OCI-LY7 (cell line): ENCODE results near the gene ZDHHC4. TPM values are rescaled to one million over a fixed set of nuclear protein-coding genes. Genes with fewer than 3 reads are reported as not detected.

Source experiments
- BruUV-seq: library from RNA; stranded (reverse); fragments of 400-500 nt; replicated peaks from 2 replicates; lab custom pipeline; 2021; lab: Mats Ljungman, UMichigan
- CTCF ChIA-PET: fragments of 300-600 bp; sonication (Branson Sonifier 250); formaldehyde crosslinking; loops from one replicate; lab custom pipeline; 2022; ENCODE audit warnings: antibody characterized with exemption; ENCODE audit not compliant: unreplicated experiment; lab: Charles Lee
- POLR2A ChIA-PET: fragments of 300-600 bp; sonication (Branson Sonifier 250); formaldehyde crosslinking; loops from one replicate; lab custom pipeline; 2022; ENCODE audit warnings: antibody characterized with exemption; lab: Charles Lee
- DNase-seq: peaks from one replicate; pipeline ENCODE4 v3.0.0-alpha.2; 2015; ENCODE audit warnings: low spot score
- H2AFZ ChIP-seq: fragments of 200-600 bp; sonication (generic), shearing (Covaris generic); 2 replicates; pipeline ENCODE4 v1.6.1; 2014; ENCODE audit warnings: mild to moderate bottlenecking, antibody characterized with exemption, low read length, moderate library complexity
- H3K27ac ChIP-seq: fragments of 200-600 bp; sonication (generic); 2 replicates; pipeline ENCODE4 v1.5.1; 2014; ENCODE audit warnings: mixed run types, low read depth, mild to moderate bottlenecking, moderate library complexity, low read length, inconsistent platforms; ENCODE audit not compliant: poor library complexity, severe bottlenecking
- H3K36me3 ChIP-seq: fragments of 200-600 bp; sonication (generic); 2 replicates; pipeline ENCODE4 v1.6.1; 2014; ENCODE audit warnings: mild to moderate bottlenecking, antibody characterized with exemption, low read length, moderate library complexity, mixed read lengths; ENCODE audit not compliant: insufficient read depth
- H3K4me1 ChIP-seq: fragments of 200-600 bp; sonication (generic); 2 replicates; pipeline ENCODE4 v1.5.1; 2014; ENCODE audit warnings: mild to moderate bottlenecking, low read length; ENCODE audit not compliant: insufficient read depth, poor library complexity, severe bottlenecking
- H3K4me2 ChIP-seq: fragments of 200-600 bp; sonication (generic); 2 replicates; pipeline ENCODE4 v1.6.1; 2014; ENCODE audit warnings: mild to moderate bottlenecking, low read length
- H3K4me3 ChIP-seq: fragments of 200-600 bp; sonication (generic); 2 replicates; pipeline ENCODE4 v1.5.1; 2014; ENCODE audit warnings: mild to moderate bottlenecking, low read depth, low read length; ENCODE audit not compliant: poor library complexity, severe bottlenecking
- H3K79me2 ChIP-seq: fragments of 200-600 bp; sonication (generic); 2 replicates; pipeline ENCODE4 v1.6.1; 2016; ENCODE audit warnings: low read depth, mild to moderate bottlenecking, low read length, moderate library complexity, mixed read lengths; ENCODE audit not compliant: insufficient read depth
- H3K9me2 ChIP-seq: fragments of 200-600 bp; sonication (generic); 2 replicates; pipeline ENCODE4 v1.6.1; 2016; ENCODE audit warnings: mild to moderate bottlenecking, low read length, mixed read lengths; ENCODE audit not compliant: insufficient read depth
- H3K9me3 ChIP-seq: fragments of 200-600 bp; sonication (generic); 2 replicates; pipeline ENCODE4 v1.6.1; 2014; ENCODE audit warnings: mild to moderate bottlenecking, mixed run types, low read length, mixed read lengths
- H4K20me1 ChIP-seq: fragments of 200-600 bp; sonication (generic); 2 replicates; pipeline ENCODE4 v1.6.1; 2014; ENCODE audit warnings: mild to moderate bottlenecking, antibody characterized with exemption, low read length, moderate library complexity, mixed read lengths; ENCODE audit not compliant: insufficient read depth
- EZH2phosphoT487 ChIP-seq: fragments of 200-600 bp; sonication (generic); IDR thresholded peaks from 2 replicates; pipeline ENCODE4 v1.6.1; 2018; ENCODE audit warnings: low read depth, borderline replicate concordance, mild to moderate bottlenecking, mixed run types, antibody characterized with exemption, low read length, moderate library complexity, mixed read lengths
- intact Hi-C: fragments of 100-400 bp; cut with micrococcal nuclease; formaldehyde crosslinking; loops from one replicate; pipeline ENCODE4 v1.10.0; 2022; ENCODE audit not compliant: unreplicated experiment
- total RNA-seq, 2 experiments: library from RNA; depleted of rRNA in 1 of 2; stranded (reverse); fragments of >200 nt in 1 of 2; shearing (Covaris generic) in 1 of 2; gene quantifications; 2 replicates each; pipeline ENCODE4 v1.2.3, GENCODE V29; 2014 to 2022
- TF ChIP-seq, protein P1 (sequence below): fragments of 200-600 bp; sonication (generic); conservative IDR thresholded peaks from 2 replicates; pipeline ENCODE4 v1.5.1; 2014; ENCODE audit warnings: mild to moderate bottlenecking, antibody characterized with exemption, low read length, moderate library complexity, mixed read lengths

The ZDHHC4 gene
- total RNA-seq, 2 experiments from 2014 or later = 76.4 to 92.7 TPM

DNA sequence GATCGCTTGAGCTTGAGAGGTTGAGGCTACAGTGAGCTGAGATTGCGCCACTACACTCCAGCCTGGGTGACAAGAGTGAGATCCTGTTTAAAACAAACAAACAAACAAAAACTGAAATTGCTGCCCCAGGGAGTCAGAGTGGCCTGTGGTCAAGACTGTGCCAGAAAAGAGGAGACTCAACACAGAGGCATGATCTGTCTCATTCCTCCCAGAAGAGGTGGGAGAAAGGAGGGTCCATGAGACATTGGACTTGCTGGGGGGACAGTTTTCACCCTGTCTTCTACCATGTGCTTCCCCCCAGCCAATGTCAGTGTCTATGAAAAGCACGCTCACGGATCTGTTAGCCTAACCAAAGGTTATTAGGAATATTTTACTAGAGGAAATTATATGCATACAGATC is 41.4 kb downstream of the ZDHHC4 start:
- CTCF ChIA-PET = no interaction called here
- no peak for TF ChIP-seq EZH2phosphoT487
- TF ChIP-seq, protein P1, sequence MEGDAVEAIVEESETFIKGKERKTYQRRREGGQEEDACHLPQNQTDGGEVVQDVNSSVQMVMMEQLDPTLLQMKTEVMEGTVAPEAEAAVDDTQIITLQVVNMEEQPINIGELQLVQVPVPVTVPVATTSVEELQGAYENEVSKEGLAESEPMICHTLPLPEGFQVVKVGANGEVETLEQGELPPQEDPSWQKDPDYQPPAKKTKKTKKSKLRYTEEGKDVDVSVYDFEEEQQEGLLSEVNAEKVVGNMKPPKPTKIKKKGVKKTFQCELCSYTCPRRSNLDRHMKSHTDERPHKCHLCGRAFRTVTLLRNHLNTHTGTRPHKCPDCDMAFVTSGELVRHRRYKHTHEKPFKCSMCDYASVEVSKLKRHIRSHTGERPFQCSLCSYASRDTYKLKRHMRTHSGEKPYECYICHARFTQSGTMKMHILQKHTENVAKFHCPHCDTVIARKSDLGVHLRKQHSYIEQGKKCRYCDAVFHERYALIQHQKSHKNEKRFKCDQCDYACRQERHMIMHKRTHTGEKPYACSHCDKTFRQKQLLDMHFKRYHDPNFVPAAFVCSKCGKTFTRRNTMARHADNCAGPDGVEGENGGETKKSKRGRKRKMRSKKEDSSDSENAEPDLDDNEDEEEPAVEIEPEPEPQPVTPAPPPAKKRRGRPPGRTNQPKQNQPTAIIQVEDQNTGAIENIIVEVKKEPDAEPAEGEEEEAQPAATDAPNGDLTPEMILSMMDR = no peak

DNA sequence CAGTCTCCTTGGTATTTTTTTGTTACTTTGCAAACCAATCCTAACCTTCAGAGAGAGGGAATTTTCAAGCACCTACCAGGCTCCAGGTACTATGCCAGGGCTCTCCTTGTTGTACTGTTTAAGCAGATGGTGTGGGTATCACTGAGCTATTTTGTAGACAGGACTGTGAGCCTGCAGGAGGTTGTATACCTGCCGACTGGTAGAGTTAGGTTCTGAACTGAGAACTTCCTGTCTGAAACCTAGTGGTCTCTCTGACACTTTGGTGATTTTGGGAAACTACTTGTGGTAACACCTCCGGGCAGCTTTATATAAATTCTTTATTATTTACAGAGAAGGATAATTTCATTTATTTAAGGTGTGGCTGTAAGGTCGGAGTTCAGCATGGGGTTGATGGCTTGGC is 42.7 kb downstream of the ZDHHC4 start:
- intact Hi-C loops = loop anchor here (2.0 kb wide), 1 partner anchor 29 kb away; the partner anchor contains the start of gene INTS15
- no peak for TF ChIP-seq EZH2phosphoT487
- TF ChIP-seq, protein P1 = no peak
- Histone ChIP-seq H3K4me1 (peaks cover 41% of the 10 kb centered on the region), H3K27ac (peak overlapping the region; percentile 20), H3K4me3 (peak overlapping the region; percentile 2), H3K9me3 (no peaks in the 10 kb centered on the region), H3K9me2 (no peaks in the 10 kb centered on the region), H2AFZ (peak overlapping the region; percentile 96), H4K20me1 (no peaks in the 10 kb centered on the region), H3K79me2 (no peaks in the 10 kb centered on the region), H3K4me2 (peak overlapping the region; percentile 79), H3K36me3 (no peaks in the 10 kb centered on the region)
- BruUV-seq = no TSS peak
- ChIA-PET POLR2A (interaction anchor here (0.8 to 1.3 kb wide), 4 partner anchors 11 to 777 kb away, joined by 3 to 6 read pairs (median 3); no protein-coding TSS in a partner anchor), CTCF (interaction anchor here (0.6 to 1.1 kb wide), 2 partner anchors 18 to 201 kb away, joined by 3 to 4 read pairs; no protein-coding TSS in a partner anchor)
- DNase-seq = peak; percentile 51

More for the DNA sequence above, 41.4 kb downstream of the ZDHHC4 start:
- no peaks in the 10 kb centered on the region for H3K79me2 ChIP-seq
- H4K20me1 ChIP-seq = no peaks in the 10 kb centered on the region
- H3K4me2 ChIP-seq = no peak overlapping the region
- H3K4me1 ChIP-seq = peaks cover 32% of the 10 kb centered on the region
- BruUV-seq = no TSS peak
- H3K27ac ChIP-seq = no peak overlapping the region
- POLR2A ChIA-PET = interaction anchor here (0.5 to 0.6 kb wide), 2 partner anchors 133 to 181 kb away, joined by 3 read pairs; no protein-coding TSS in a partner anchor
- no peaks in the 10 kb centered on the region for H3K36me3 ChIP-seq
- H2AFZ ChIP-seq = no peak overlapping the region
- no peak for DNase-seq
- intact Hi-C loops = no loop called here
- no peaks in the 10 kb centered on the region for H3K9me2 ChIP-seq
- H3K4me3 ChIP-seq = no peak overlapping the region
- no peaks in the 10 kb centered on the region for H3K9me3 ChIP-seq
